Coronary artery (tissue), 2 donors: ENCODE data around the gene COQ8B.

ENCODE experiments used
- DNase-seq: peaks from one replicate; pipeline ENCODE4 v3.0.0-alpha.2; 2017; ENCODE audit warnings: low spot score
- H3K27ac ChIP-seq, 2 donors: fragments of 200-600 bp; sonication (generic); one replicate each; pipeline ENCODE4 v1.5.1; 2016 to 2019
- H3K4me3 ChIP-seq: fragments of 200-600 bp; sonication (generic); 2 replicates; pipeline ENCODE4 v1.5.1; 2016; ENCODE audit warnings: mild to moderate bottlenecking, moderate library complexity
- TF ChIP-seq, protein P1 (sequence below): fragments of 200-600 bp; sonication (generic); IDR thresholded peaks from one replicate; pipeline ENCODE4 v1.5.1; 2019; ENCODE audit warnings: antibody characterized with exemption

Gene COQ8B

GRCh38 chr19:40742477-40742876, 25.8 kb upstream of the COQ8B start:
- Histone ChIP-seq H3K27ac (no peak overlapping the region), H3K4me3 (no peak overlapping the region)
- TF ChIP-seq, protein P1, sequence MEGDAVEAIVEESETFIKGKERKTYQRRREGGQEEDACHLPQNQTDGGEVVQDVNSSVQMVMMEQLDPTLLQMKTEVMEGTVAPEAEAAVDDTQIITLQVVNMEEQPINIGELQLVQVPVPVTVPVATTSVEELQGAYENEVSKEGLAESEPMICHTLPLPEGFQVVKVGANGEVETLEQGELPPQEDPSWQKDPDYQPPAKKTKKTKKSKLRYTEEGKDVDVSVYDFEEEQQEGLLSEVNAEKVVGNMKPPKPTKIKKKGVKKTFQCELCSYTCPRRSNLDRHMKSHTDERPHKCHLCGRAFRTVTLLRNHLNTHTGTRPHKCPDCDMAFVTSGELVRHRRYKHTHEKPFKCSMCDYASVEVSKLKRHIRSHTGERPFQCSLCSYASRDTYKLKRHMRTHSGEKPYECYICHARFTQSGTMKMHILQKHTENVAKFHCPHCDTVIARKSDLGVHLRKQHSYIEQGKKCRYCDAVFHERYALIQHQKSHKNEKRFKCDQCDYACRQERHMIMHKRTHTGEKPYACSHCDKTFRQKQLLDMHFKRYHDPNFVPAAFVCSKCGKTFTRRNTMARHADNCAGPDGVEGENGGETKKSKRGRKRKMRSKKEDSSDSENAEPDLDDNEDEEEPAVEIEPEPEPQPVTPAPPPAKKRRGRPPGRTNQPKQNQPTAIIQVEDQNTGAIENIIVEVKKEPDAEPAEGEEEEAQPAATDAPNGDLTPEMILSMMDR = no peak
- no peak for DNase-seq

- DNase-seq = no peak
- H3K4me3 ChIP-seq = no peak overlapping the region
- TF ChIP-seq, protein P1 = no peak
- H3K27ac ChIP-seq = peak overlapping the region in 1 of 2 donors; percentile 79
Measured at GRCh38 chr19:40741527-40742390, 25.1 kb upstream of the COQ8B start.

DNA sequence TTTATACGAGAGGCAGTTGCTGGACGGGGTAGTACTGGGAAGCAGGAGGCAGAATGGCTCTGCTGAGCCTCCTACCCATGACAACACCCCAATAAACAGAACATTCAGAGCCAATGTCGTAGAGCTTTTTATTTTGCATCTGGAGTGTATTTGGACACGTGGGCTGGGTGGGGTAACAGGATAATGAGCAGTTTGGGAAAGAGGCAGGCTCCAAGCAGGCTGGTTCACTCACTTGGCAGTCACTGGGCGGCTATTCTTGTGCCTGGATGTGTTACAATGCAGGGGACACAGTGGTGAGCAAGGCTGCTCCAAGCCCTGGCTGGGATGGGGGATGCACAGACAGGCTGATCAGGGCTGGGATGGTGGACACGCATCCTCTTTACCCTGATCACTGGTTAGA, 24.1 kb upstream of the COQ8B start:
- TF ChIP-seq, protein P1 = no peak
- peak; percentile 84 for DNase-seq
- Histone ChIP-seq H3K4me3 (peak overlapping the region; percentile 5), H3K27ac (peak overlapping the region in 1 of 2 donors; percentile 79)

- Histone ChIP-seq H3K4me3 (peak overlapping the region; percentile 5), H3K27ac (peak overlapping the region in 1 of 2 donors; percentile 79)
- TF ChIP-seq, protein P1 = no peak
- DNase-seq = no peak
Measured at GRCh38 chr19:40739871-40740703, 23.4 kb upstream of the COQ8B start.

DNA sequence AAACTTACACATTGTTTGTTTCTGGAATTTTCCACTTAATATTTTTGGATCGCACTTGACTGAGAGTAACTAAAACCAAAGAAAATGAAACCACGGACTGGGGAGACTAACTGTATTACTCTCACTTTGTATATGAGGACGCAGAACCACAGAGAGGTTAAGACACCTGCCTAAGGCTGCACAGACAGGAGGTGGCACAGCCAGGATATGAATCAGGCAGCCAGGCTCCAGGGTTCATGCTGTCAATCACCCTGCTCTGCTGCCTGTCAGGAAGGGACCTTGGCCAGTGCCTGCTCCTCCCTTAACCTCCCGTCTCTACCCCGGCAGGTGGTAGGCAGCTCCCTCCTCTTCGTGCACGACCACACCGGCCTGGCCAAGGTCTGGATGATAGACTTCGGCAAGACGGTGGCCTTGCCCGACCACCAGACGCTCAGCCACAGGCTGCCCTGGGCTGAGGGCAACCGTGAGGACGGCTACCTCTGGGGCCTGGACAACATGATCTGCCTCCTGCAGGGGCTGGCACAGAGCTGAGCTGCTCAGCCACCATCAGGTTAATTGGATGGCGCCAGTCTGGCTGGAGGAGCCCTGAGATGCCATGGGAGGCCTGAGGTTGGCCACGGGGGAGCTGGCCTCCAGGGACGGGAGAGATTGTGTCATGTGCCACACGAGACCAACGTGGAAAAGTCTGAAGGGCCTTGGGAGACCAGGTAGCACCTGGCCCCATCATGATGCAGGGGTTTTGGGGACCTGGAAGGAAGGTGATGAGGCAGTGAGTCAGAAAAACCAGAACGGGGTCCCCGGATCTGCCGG, 22.5 kb upstream of the COQ8B start:
- DNase-seq = no peak
- no peak overlapping the region for H3K4me3 ChIP-seq
- TF ChIP-seq, protein P1 = no peak
- H3K27ac ChIP-seq = peak overlapping the region in 1 of 2 donors; percentile 79

- Histone ChIP-seq H3K4me3 (no peak overlapping the region), H3K27ac (peak overlapping the region in 1 of 2 donors; percentile 13)
- no peak for DNase-seq
- TF ChIP-seq, protein P1 = no peak
Measured at GRCh38 chr19:40737102-40737644, 20.5 kb upstream of the COQ8B start.
